GM21737 (cell line): ENCODE results near the gene SPAG6.
"Not testable (repeated sequence)": the region's sequence is repeated elsewhere in the genome, so short reads cannot be mapped to it uniquely, and the experiment has no call there.

Experiments used
- ATAC-seq: cut with Tn5 transposase; IDR thresholded peaks from one replicate; pipeline ENCODE4 v1.9.1; 2021; ENCODE audit warnings: mild to moderate bottlenecking, moderate library complexity; ENCODE audit not compliant: unreplicated experiment

SPAG6 gene

DNA sequence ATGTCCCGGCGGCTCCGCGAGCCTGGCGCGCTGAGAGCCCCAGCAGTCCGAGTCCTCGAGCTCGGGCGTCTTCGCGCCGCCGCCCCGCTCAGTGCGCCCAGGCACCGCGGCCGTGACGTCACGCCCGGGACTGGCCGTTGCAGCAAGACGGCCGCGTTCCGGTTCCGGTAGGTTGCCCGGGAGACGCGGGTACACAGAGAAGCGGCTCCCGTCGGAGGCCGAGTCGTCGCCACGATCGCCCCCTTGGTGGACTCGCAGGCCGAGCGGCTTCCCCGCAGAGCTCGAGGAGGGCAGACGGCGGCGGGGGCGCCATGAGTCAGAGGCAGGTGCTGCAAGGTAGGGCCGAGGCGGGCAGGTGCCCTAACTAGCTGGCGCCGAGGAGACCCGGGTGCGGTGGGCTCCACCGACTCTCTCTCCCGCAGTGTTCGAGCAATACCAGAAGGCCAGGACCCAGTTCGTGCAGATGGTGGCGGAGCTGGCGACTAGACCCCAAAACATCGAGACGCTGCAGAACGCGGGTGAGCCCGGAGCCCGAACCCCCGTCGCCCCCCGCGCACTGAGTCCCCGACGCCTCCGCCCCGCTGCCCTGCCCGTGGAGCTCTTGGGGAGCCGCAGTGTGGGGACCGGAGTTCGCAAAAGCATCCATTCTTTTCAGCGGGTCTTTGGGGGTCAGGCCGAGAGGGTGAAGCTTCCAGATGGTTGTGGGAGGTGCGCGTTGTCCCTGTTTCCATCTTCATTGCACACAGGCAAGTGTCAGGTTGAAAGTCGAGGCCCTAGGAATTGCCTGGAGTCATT is at the start of gene SPAG6:
SPAG6 (plus strand) TSS at position 196 of the 795 bp plus-strand sequence; CDS start at position 312, 116 bp downstream.
- ATAC-seq, result peak; percentile 40

DNA sequence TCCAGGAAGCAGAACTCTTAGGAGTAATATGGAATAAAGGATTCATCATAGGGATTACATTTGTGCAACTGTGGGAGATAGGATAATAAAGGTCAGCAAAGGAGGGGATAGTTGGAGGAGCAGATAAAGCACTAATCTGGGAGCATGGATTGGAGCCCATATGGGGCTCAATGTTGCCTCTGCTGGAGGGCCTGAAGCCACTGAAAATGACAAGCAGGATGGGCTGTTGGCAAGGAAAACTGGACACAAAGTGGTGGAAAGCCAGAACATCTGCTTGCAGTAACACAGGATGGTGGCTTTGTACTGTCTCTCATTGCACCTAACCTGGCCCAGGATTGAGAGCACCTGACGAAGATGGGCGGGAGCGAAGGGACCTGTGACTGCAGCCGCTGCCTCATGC is 44.1 kb upstream of the SPAG6 start:
- no peak for ATAC-seq

DNA sequence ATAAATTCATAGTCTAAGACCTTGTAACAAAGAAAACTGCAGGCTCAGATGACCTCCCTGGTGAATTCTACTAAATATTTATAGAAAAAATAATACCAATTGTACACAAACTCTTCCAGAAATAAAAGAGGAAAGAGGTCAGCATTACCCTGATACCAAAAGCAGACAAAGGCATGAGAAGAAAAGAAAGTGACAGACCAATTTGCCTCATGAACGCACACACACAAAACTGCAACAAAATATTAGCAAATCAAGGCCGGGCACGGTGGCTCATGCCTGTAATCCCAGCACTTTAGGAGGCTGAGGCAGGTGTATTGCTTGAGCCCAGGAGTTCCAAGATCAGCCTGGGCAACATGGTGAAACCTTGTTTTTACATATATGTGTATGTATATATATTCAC is 41.8 kb upstream of the SPAG6 start:
- ATAC-seq, result no peak

DNA sequence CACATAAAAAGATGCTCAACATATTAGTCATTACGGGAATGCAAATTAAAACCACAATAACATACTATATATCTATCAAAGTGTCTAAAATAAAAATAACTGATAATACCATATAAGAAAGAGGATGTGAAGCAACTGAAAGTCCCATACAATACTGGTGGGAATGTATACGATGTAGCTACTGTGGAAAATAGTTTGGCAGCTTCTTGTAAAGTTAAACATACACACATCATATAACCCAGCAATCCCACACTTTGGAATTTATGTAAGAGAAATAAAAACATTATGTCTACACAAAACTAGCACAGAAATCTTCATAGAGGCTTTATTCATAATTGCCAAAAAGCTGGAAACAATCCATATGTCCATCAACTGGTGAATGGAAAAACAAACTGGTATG is 39.6 kb upstream of the SPAG6 start:
- no peak for ATAC-seq

DNA sequence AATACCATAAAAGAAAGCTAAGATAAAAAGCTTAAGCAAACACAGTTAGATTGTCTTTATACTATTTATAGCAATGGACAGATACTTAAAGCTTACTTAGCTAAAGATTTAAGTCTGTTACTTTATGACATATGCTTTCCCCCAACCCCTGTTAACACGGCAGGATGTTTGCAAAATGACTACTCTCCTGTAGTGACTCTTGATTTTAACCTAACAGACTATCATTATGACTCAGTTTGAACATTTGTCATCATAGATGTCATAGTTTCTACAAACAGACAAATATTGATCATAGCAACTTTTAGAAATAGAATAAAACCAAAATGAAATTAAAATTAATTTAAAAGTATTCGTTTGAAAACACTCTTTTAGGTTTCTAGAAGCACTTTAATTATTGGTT is 36.9 kb upstream of the SPAG6 start:
- peak; percentile 84 for ATAC-seq

DNA sequence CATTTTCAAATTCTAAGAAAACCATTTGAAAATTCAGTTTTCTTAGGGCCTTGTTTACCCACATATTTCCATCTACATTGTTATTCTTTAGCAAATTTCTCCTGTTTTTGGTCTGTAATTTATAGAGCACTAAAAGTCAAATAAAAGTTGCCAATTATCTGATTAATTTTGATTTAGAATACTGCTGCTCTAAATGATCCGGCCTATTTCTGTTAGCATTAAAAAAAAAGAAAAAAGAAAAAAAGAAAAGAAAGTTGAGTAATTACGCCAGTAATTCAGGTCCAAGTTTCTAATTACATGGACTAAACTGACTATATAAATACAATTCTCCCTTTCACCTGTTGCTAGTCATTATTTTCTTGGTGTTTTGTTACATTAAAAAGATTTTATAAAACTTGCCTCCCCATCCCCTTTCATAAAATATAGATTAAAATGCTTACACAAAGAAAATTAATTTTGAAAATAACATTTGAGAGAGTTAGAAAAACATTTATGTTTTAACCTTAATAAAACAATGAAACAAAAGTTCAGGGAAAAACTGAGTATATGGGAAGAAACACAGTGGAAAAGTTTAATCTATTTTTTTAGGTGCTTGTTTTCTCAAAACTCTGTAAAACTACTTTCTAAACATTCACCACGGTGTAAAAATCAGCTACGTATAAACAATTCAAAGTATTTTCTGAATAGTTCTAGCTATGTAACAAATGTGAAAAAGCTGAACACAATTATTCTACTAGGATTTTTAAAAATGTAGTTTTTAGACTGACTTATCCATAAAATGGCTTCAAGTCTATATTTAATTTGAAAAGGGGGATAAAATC is 35.9 kb upstream of the SPAG6 start:
- ATAC-seq, result no peak

DNA sequence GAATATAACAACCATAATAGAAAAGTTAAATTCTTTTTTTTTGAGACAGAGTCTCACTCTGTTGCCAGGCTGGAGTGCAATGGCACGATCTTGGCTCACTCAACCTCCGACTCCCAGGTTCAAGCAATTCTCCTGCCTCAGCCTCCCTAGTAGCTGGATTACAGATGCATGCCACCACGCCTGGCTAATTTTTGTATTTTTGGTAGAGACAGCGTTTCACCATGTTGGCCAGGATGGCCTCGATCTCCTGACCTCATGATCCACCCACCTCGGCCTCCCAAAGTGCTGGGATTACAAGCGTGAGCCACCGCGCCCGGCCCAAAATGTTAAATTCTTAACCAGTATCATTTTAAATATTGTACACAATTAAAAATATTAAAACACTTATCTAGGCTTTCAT is 35.3 kb upstream of the SPAG6 start:
- not testable (repeated sequence) for ATAC-seq

DNA sequence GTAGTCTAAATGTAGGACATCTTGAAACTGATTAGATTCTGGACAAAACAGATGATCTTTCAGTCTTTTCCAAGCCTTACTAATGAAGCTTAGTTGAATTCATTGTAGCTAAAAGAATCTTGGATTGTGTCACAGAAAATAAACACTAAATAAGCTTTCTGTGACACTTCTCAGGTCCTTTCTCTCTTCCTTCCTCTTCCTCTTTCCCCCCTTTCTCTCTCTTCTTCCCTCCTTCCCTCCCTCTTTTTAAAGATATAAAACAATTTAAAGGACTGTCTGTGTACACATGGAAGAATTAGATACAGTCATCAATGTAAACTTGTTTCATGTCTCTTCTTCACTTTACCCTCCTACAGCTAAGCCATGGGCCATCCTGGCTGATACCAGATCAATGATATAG is 34.4 kb upstream of the SPAG6 start:
- no peak for ATAC-seq

DNA sequence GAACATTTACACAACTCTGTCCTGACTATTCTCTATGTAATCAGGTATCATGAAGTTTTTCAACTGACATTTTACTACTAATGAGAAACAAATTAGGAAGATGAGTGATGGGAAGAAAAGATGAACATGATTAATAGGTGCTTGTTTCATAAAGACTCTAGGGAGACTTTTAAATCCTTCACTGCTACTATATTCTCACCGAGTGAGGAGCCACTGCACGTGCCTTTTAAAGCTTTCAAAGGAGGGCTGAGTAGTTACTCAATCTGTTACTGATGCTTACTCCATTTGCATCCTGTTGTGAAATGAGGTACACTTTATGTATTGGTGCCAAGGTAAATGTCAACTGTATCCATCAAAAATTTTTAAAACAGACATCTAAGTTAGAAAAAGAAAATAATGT is 30.4 kb upstream of the SPAG6 start:
- ATAC-seq, result no peak

DNA sequence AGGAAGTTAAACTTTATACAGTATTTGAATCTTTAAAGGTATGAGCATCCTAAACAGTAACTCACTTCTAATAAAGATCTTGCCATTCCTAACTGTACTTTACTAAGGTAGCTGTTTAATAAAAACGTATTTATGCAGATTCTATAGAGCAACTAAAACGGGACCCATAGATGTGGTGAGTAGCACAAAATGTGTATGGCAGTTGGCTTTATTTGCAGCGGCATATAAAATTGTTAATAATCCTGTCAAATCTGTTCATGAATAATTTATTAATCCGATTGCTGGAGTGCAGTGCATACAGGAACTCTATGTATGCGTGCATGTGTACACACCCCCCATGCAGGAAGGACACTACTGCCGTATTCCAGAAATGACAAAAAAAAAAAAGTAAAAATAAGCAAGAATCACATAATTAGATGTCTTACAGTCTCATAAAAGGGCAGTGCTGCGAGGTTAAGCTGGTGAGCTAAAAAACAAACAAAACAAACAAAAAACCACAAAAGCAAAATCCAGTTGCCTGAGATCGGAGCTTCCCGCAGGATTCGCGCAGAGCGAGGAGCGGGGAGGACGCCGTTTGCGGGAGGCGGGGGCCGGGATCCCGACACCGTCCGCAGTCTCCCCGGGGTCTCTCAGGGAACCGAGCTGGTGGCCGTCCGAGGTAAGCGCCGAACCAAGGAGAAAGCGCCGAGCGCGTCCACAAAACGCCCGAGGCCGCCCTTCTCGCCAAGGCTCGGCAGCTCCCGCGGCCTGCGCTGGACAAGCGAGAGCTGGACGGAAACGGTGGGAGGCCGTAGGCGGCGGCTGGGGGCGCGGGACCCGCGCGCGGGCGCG is 29.6 kb upstream of the SPAG6 start:
- peak; percentile 27 for ATAC-seq

DNA sequence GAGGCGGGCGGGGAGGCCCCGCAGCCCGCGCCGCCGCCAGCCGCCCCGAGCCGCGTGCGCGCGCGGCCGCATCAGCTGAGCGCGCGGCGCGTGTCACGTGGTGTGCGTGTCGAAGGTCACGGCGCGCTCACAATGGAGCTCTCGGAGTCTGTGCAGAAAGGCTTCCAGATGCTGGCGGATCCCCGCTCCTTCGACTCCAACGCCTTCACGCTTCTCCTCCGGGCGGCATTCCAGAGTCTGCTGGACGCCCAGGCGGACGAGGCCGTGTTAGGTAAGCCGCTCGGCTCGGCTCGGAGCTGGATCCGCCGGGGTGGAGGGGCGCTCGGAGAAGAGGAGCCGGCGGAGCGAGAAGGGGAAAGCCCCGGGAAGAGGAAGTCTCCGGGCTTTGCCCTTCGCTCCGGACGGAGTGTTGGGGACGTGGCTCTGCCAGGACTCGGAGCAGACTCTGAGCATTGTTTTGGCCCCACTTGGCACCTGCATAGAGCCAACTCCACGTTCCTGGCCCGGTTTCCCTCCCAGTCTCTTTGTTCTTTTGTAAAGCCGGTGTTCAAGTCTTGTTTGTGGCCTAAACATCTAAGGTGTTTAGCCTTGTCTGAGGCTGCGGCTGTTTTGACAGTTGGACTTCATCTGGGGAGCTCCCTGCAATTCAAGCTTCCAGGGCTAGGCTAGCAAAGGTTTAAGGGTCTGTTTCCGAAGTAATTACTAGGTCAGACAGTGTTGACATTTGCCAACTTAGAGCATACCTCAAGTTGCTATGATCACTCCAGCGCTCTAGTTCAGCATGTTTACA is 28.8 kb upstream of the SPAG6 start, which contains the start of gene COMMD3:
COMMD3 (plus strand) TSS at position 103 of the 790 bp plus-strand sequence; CDS start at position 133, 30 bp downstream.
- ATAC-seq, result peak; percentile 65

DNA sequence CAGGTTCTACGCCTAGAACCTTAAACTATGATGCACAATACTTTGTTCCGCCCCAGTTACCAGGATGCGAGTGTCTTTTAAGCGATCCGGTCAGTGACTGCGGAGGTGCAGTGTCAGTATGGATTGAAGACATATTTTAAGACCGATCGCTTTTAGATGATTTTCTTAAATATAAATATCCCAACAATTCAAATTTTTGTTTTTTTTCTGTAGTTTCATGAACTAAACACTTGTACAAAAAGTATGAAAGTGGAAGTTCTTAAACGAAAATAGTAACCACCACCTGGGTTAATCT is 28.3 kb upstream of the SPAG6 start:
- peak; percentile 18 for ATAC-seq

DNA sequence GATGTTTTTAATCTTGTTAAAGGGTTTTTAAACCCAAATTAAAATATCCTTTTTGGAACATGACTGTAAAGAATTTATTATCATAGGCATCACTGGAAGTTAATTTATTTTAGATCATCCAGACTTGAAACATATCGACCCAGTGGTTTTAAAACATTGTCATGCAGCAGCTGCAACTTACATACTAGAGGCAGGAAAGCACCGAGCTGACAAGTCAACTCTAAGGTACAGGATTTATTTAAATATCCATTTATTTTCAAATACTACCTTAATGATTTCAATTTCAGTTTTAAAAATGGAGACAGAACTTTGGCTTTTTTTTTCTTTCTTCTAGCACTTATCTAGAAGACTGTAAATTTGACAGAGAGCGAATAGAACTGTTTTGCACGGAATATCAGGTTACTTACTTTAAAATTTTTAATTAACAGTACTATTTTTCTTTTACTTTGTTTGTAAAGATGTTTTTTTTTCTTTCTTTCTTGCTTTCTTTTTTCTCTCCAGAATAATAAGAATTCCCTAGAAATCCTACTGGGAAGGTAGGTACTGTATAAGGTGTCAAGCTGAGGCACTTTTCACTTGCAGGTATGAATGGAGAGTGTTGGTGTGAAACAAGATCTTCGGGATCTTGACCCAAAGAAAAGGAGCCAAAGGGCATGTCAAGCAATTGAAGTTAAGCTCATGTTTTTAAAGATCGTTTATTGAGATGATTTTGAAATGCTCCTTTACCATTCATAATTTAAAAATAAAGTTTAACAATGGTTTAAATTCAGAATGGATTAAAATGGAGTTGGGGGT is 27.3 kb upstream of the SPAG6 start:
- no peak for ATAC-seq

DNA sequence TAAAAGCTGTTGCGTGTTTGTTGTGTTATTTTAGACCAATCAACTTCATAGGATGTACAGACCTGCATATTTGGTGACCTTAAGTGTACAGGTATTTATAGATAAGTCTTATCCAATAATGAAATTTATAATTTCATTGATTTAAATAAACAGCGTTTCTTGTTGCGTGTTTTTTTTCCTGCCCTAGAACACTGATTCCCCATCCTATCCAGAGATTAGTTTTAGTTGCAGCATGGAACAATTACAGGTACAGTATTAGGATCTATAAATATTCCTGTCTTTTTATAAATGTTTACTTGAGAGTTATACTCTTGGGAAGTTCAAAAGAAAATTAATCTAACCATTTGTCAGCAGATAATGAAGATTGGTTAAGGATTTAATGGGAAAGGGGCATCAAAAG is 26.5 kb upstream of the SPAG6 start:
- no peak for ATAC-seq

DNA sequence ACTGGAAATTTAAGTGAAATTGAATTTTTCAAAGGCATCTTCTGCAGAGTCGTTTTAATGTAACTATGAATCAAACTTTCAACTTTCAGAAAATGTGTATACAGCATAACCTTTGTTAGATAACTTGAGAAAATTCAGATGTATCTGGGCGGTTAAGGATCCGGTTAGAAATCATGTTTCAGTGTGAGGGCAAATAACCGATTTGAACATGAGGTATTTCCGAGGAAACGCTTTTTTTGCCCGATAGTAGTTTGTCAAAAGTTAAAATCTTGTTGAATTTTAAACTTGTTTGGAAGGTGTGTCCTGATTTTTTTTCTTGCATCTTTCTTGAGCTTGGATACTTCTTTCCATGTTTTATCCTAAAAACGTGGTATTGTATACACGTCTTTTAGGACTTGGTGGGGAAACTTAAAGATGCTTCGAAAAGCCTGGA is 25.7 kb upstream of the SPAG6 start:
- ATAC-seq, result no peak

DNA sequence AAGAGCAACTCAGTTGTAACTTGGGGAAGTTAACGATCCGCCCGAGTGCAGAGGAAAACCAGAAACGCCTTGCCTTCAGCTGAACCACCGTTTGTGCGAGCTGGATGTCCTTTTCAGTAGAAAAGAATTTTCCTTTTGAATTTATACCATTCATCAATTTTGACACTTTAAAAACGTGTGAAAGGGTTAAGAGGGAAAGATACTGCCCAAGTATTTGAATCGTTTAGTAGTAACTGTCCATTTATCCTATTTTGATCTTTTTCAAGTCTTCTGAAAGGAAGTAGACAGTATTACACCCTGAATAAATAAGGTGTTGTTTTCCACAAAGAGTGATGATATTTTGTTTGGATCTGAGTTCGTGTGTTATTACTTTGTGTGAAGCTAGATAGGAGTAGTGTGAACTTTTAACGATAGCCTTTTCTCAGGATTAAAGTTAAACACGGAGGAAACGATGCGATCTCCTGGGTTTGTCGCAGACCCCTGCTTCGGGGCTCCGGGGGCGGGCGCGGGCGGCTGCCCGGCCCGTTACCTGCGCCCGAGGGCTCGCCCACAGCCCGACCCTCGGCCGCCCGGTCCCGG is 25.2 kb upstream of the SPAG6 start:
- ATAC-seq, result no peak

DNA sequence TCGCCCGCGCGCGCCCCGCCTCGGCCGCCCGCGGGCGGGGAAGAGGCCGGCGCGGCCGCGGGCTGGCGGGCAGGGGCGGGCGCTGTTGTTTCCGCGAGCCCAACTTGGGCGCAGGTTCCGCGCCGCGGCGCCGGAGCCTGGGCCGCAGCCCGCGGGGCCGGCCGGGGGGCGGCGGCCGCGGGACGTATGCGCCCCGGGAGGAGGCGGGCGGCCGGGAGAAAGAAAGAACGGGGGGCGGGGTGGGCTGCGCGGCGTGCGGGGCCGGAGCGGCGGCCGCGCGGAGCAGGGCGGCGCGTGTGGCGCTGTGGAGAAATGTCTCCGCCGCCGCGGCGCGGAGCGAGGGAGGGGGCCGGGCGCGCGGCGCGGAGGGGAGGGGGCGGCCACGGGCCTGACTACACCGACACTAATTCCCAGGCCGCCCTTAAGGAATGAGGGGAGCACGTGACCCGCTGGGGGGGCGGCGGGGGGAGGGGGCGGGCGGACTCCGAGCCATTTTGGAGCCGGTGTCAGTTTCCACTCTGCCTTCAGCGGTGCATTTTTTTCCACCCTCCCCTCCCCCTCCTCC is 24.6 kb upstream of the SPAG6 start, which contains the start of gene BMI1:
BMI1 (plus strand) TSS at position 509 of the 565 bp plus-strand sequence. CDS start 5,351 bp downstream, outside the sequence.
- ATAC-seq, result peak; percentile 20

DNA sequence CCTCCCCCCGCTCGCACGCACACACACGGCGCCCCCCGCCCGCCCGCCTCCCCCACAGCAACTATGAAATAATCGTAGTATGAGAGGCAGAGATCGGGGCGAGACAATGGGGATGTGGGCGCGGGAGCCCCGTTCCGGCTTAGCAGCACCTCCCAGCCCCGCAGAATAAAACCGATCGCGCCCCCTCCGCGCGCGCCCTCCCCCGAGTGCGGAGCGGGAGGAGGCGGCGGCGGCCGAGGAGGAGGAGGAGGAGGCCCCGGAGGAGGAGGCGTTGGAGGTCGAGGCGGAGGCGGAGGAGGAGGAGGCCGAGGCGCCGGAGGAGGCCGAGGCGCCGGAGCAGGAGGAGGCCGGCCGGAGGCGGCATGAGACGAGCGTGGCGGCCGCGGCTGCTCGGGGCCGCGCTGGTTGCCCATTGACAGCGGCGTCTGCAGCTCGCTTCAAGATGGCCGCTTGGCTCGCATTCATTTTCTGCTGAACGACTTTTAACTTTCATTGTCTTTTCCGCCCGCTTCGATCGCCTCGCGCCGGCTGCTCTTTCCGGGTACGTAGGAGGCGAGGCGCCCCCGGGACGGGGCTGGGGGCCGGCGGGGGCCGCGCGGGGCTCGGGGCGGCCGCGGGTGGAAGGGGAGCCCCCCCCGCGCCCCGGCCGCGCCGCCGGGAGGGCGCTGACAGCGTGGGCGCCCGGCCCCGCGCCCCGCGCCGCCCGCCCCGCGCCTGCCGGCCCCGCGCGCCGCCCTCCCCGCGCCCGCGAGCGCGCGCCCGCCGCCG is 24.0 kb upstream of the SPAG6 start:
- no peak for ATAC-seq
